Measurements from ENCODE around the gene SUGCT.

The SUGCT gene

DNA sequence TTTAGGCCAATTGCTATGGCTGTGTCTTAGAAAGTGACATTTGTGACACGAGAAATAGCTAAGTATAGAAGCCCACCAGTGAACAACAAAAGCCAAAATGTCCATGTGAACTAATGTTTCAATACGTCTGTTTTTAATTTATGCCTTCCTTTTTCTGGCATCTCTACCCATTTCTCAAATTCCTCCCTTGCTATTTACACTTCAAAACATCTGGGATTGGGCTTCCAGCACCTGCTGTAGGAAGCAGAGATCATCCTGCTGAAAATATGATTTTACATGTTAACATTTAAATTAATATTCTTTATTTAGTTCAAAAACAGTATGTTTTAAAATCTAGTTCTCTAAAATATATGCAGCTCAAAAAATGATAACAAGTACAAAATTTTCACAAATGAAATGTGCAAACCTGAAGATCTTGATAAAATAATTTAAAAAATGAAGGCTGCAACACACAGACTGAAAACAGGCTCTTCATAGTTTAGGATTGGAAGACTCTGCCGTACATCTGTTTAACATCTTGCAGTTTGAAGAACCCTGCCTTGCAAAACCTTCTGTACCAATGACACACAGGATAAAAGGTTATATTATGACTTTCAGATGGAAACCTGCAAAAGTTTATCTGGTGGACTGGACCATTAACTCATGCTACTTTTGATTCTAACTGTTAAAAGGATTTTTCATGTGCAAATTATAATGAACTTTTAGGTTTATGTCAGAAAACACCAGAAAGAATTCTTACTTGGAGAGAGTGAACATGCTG lies 408.4 kb downstream of the SUGCT start:
- DNase-seq, result no peak

DNA sequence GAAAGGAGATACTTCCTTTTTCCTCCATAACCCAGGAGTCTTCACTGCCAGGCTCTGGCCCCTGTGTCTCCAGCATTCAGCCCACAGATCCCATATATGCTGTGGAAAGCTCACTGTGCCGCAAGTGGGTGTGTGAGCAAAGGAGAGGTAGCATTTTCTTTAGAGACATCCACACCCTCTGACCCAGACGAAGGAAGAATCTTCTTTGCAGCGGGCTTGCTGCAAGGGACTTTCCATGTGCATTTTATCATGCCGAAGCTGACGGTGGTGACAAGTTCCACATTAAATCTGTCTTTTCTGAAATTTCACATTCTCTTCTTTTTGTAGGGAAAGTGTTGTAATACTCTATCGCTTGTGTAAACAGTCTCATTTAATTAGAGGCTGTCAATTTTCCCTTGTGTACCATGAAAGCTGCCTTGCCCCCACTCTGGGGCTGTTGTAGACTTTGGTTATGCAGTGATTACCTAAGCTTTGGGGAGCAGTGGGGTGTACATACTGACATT lies 409.5 kb downstream of the SUGCT start:
- DNase-seq, result no peak

DNA sequence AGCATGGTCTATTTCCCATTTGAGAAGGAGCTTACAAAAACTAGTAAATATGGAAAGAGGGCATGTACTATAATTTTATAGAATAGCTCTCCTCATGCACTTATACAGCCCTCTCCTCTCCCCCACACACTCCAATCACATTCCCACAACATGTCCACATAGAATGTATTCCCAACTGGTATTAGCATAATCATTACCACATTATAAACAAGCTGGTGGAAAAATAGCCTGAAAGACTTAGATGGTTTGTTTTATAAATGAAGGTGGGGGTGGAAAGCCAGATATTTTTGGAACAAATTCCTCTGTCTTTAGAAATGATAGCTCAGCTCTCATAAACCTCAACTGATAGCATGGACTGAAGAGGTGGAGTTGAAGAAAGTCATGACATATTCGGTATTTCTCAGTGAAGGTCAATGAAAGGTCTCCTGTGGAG lies 410.1 kb downstream of the SUGCT start:
- DNase-seq, result no peak

DNA sequence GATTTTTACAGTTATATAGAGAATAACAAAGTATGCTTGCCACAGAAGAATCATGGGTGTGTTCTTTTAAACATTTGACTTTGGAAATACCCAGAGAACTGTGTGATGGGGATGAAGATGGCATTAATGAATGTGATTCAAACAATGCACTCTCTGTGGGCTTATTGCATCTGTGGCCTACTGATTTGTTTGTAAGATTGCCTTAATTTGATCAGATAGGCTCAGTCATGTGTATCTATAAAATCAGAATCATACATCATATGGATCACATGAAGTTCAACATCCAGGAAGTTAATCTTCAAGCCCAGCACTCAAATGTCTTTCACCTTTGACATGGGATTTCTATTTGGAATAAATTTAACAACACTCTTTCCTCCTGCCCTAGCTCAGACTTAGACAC lies 410.9 kb downstream of the SUGCT start:
- no peak for DNase-seq

DNA sequence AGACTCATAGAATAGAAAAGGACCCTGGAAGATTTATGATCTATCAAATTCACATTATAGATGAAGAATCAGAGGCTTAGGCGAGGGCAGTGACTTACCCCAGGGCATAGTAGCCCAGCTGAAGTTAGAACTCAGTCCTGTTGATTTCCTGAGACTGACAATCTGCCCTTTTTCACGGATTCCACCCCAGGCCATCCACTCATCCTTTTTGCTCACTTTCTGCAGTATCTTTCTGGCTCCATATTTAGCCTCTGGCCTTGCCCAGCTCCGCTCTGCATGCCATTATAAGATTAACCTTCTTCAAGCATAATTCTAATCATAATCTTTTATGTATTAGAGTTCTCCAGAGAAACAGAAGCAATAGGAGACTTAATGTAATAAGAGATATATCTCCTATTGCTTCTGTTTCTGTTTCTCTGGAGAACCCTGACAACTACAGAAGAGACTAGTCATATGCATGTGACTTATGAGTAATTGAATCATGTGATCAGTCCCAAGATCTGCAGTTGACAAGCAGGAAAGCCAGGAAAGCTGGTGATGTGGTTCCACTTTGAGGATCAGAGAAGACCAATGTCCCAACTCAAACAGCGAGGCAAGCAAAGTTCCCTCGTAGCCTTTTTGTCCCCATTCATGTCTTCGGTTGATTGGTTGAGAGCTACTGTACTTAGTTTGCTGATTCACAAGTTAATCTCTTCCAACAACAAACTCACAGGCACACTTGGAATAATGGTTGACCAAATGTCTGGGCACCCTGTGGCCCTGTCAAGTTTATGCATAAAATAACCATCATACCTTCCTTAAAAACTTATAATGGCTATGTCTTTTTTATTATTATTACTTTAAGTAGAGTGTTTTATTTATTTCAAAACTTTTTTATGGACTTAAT lies 412.1 kb downstream of the SUGCT start:
- no peak for DNase-seq

DNA sequence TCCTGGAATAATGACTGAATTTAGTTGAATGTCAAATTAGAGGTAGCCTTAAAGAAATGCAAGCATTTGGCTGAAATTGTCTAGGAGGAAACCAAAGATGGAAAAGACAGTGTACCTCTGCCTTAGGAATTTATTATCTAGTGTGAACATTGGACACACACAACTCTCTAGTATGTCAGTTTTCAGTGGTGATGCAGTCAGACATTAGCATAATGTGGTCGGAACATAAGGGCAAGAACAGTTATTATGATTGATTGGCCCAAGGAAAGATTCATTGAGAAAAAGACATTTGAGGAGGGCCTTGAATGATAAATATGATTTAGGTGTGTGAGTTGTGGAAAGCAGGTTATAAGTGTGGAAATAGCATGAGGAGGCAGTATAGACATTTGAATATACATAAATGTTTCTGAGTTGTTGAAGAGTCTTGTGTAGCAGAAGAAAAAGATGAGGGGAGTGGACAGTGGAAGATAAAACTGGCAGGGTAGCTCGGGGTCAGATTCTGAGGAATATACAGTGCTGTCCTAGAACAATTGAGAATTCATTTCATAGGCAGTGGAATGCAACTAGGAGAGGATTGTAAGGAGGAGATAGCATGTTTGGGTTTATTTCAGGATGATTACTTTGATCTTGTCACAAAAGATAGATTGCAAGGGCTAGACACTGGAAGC lies 414.7 kb downstream of the SUGCT start:
- no peak for DNase-seq

DNA sequence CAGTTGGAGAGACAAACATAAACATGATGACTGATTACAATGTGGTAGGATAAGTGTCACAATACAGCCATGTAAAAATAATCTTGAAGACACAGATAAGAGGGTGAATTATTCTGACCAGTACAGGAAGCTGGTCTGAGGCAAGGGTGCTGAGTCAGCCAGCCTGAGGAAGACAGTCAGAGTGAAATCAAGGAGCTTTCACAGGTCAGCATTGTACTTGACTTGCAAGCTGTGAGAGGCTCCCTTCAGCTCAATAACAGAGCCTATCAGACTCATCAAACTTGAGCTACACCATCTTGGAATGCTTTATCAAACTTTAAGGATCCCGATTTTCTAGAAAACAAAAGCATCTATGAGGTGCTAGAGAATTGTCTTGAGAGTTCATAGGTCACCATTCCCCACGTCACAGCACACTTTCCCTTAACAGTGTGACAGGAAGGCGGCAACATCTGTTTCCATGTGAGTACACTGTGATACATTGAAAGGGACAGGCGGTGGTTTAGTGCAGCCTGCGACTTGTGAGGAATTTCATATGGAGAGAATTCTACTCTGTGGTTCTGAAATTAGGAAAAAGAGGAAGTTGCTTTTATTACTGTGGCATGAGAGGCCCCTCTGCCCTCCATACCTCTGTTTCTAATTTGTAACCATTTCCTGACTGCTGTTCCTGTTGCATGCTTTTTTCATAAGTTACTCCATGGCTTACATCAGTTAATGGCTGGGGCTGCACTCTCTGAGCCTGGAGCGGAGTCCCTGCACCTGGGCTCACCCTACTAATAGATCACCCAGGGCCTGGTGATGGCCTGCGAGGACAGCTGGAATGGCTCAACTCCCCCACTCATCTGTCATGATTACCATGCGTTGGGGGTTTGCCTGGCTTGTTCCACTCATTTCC lies 417.1 kb downstream of the SUGCT start:
- DNase-seq, result no peak

DNA sequence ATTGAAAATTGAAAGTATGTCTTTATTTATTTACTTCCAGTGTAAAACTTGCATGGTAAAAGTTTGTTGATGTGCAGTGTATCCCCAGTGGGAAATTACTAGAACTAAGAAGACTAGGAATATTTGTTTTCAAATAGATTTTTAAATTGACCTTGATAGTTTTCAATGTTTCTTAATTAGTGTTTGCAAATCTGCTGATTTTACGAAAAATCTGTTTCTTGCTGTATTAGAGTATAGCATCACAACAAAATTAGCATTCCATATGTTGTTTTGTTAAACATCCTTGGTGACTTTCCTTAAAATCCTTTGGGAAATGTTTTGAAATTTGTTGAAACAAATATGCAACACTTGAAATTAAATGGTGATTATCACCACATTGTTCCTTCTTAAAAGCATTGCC lies 425.9 kb downstream of the SUGCT start:
- DNase-seq, result no peak

DNA sequence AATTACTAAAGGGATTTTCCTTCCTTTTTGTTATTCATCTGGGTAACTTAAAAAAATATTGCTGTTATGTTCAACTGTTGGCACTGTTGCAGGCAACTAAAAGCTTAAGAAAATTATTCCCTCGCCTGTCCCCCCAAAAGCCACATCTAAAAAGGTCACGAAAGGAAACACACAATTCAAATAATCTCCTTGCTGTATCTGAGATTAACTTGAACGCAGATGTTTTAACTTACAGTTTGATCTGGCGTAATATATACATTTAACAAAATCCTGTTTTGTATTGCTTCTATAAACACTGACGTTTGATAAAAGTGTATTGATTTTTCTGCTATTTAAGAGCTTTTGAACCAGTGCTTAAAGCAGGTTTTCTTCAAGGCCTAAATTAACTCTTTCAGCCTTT lies 432.1 kb downstream of the SUGCT start:
- DNase-seq, result no peak

DNA sequence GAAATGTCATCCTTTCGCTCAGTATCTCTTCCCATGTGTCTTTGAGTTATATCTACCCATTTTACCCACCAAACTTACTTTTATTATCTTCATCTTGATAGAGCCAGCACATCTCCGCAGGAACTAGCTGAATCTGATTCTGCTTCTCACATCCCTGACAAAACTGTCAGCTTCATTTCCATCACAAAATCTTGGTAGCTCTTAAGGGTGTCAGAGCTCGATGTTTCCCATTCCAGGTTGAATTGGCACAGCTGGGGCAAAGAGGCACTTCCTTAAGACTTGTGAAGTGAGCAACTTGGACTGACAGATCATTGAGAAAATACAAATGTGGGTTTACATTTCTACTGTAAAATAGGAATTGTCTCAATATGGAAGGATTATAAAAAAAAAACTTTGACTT lies 434.5 kb downstream of the SUGCT start:
- DNase-seq, result no peak

DNA sequence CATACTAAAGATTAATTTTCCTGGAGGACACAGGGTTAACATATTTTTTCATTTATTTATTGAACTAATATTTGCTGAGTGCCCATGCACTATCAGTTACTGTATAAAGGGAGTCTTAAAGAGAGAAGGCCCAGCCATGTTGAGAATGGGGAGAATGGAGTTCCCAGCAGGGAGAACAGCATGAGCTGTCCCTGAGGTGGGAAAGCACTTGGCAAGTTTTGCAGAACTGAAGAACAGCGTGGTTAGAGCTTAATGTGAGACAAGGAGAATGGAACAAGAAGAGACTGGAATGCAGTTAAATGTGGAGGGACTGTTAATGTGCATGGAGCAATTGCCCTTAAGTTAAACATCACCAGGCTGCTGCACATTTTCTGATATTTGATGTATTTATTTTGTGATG lies 435.4 kb downstream of the SUGCT start:
- DNase-seq, result no peak

DNA sequence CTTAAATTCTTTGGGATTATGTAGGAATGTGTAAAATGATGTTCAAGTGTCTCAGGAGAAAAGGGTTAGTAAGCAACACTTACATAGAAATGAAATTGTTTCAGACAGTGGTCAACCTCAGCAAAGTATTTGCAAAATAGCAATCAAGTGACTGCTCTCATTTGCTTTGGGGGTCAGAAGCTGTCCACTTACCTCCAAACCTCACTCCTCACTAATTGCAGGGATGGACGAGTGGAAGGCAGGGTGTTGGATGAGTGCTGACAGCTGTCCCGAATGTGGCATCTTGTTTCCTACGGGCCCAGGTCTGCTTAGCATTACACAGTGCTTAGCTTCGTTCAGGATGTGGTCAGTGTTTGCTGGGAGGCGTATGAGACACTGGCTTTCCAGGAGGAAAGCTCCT lies 437.0 kb downstream of the SUGCT start:
- no peak for DNase-seq

DNA sequence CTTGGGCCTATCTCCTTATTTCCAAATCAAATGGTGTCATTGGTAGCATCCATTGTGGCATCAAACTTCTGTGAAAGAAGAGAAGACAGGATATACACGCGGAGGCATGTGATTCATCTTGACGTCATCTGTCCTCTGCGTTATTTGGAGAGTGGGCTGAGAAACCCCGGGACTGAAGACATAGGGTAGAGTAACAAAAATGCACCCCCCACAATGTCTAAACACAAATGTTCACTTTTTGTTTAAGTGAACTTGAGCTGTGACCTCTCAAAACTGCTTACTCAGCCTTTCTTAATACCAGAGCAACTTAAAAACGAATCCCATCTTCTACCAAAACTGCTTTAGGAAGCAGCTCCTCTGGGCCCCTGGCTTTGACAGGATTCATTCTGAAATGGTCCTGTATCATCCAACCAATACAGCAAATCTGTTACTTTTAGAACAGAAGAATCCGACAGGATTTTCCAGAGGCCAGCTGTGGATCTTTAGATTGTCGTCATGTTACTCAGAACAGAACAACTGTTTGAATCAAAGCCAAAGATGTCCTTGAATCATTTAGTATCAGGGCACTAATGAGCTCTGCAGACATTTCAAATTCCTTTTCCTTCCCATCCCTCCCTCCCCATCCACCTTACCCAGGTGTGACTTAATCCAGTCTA lies 438.1 kb downstream of the SUGCT start:
- DNase-seq, result no peak

DNA sequence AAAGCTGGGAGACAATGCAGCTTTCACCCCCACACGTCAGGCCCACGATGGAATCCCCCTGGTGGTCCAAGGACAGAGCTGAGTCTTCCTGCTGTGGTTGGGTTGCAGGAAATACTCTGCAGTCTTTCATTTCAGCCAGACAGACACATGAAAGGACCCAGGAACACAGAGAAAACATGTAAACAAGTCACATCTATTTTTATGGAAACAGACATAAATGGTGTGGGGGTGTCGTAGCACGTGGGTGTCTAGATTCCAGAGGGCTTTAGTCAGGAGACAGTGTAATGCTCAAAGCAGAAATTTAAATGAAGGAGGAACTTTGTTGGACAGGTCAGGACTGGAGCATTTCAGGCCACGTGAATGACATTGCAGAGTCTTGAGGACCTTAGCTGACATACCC lies 444.6 kb downstream of the SUGCT start:
- no peak for DNase-seq

DNA sequence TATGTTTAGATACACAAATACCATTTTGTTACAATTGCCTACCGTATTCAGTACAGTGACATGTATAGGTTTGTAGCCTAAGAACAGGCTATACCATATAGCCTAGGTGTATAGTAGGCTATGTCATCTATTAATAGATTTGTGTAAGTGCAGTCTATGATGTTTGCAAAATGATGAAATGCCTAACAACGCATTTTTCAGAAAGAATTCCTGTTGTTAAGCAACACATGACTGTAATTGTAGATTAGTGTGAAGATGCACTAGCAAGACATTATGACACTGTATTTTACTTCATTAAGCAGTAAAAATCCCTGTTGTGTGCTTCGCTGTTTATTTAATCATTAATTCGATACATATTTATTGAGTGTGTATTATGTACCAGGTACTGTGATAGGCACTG lies 446.0 kb downstream of the SUGCT start:
- DNase-seq, result no peak

DNA sequence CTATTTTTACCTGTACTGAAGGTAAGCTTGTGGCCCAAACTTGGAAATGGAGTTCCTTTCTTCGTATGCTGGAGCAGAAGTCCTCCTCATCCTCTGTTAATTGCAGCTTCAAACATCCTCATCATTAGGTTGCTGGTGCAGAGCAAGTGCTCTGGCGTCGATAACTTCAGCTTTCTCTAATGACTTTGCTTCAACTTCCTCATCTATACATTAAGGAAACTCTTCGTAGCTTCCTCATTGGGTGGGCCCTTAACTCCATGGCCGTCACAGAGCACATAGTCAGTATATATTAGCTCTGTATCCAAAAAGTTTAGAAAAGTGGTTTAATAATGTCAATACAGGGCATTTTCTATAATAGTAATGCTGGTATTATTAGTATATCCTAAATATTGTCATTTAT lies 447.7 kb downstream of the SUGCT start:
- no peak for DNase-seq

DNA sequence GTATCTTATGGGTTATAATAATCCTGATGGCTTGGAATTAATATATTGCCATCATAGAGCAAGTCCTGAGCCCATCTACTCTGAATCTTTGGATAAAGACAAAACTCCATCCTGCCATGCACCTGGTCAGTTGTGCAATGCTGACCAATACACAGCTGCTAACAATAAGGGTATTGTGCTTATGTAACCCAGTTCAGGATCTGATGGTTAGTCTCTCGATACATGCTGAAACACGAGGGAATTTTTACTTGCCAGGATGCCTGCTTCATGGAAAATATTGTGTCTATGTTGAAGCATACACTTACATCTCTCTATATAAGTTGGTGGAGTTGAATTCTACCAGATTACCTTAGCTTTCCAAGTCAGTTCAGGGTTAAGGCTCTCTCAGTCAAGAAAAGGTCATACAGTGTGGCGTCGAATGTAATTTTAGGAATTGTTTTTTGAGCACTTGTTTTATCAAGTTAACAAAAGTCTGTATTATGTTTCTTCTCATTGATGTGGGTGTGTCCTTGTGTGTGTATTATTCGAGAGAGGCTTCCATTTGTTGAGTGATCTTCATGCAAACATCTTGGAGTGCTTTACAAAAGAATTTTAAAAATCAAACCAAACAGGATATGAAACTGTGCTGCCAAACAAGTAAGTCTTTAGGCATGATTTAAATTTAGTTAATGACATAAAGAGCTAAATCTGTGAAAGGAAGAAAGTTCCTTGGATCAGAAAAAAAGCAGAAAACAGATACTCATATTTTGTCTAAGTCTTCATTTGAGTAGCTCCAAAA lies 449.1 kb downstream of the SUGCT start:
- DNase-seq, result no peak

DNA sequence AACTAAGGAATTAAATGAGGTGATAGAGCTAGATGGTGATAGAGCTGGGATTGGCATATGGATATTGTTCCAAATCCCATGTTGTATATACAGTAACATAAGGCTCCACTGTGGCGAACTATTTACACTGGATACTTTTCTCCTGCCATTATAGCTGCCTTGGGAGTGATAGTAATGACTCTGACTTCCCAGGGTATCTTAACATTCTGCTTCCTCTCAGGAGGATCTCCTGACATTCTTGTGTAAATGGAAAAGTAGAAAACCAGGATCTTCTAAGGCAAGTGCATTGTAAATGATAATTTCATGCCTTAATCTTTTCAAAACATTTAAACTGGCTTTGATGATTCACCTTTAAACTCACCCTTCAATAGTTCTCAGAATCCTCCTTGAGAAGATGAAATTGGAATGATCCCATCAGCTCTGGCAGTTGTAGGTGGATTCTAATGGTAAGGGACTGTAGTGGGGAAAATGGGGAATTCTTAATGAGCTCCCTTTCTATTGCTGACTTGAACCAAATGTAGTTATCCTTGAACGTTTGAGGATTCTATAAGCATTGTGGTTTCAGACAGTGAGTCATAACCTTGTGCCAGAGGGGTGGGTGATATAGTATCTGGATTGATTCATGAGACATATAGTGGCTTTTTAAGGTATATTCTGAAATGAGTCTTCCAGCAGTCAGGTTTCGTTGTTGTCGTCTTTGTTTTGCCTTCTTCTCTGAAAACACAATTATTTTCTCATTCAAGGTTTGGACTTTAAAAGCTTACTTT lies 450.0 kb downstream of the SUGCT start:
- no peak for DNase-seq

DNA sequence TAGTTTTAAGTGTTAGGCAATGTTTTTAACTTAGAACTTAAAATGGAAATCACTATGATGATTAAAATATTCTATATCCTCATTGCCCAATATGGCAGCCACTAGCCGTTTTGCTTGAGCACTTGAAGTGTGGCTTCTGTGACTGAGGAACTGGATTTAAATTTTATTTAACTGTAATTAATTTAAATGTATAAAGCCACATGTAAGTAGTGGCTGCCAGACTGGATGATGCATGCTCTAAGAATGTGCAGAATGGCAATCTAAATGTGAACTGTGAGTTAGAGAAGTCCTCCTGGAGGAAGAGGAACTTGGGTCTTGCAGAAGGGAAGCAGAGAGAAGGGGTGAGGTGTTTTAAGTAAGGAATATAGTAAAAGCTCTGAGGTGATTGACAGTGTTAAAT lies 451.4 kb downstream of the SUGCT start:
- no peak for DNase-seq

DNA sequence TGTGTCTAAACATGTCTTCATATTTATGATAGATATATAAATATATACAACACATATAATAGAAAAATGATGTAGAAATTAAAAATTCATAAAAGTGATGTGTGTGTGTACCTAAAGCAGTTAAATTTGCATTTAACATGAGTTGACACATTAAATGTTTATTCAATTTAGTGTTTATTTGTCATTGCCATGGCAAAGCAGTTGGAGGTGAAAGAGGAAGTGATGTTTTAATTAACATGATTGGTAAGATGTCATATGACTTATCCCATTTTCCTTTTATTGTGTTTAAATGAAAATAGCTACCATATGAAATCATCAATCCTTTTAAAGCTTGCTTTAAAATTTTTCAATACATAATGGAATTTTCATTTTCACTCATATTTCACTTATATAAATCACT lies 452.6 kb downstream of the SUGCT start:
- no peak for DNase-seq
